NCI-H2171 (cell line): ENCODE measurements around the gene CCDC77.

Experiments
- DNase-seq: peaks from one replicate; lab custom pipeline; 2025; lab: John Stamatoyannopoulos, UW

Gene CCDC77

DNA sequence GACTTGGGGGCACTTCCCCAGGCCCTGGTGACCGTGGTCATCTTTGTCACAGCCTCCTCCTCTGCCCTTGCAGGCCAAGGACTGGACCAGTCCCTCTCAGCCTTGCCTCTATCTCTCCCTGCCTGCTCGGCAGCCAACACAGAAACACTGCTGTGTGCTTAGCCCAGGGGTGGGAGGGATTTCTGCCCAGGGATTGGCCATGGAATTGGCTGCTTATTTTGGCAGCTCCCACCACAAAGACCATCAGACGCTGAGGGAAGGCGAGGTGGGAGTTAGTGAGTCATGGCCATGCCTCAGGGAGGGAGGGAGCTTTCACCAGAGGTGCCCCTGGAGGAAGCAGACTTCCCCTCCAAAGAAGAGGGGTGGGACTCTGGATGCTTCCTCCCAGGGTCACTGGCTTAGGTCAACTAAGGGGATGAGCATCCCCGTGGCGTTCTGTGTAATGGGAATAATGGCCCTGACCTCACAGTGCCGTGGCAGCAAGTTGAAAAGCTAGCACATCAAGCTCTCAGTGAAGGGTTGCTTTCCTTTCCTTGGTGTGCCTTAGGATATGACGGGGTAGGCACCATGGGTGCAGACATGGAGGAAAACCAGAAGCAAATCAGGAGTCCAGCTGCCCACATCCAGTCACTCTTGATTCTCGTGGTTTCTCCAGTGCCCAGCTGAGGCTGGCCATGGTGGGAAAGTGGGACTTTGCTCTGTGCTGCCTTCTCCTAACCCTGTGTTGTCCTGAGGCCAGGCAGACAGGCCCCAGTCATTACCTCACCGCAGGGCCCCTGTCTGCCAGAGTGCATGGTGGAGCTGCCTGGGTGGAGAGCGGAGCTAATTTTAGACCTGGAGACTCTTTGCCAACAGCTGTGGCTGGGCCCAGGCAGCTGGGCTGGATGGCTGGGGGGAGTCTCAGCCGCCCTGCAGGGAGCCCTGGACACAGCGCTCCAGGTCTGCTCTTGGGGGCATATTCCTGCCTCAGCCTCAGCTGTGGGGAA is 79.7 kb downstream of the CCDC77 start:
- no peak for DNase-seq

DNA sequence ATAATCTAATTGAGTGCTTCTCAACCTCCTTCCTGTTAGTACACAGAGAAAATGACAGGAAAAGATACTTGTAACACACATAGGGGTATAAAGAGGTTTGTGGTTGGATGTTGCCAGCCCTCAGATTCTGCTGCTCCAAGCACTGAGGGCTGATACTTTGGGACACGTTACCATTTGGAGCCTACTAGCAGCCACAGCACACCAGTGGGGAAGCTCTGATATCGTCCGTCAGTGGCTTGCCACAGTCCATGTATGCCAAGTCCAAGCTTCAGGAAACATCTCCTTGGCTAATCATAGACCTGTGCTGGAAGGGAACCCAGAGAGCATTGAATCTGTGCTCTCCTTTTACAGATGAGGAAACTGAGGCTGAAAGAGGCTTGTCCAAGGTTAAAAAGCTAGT is 80.6 kb downstream of the CCDC77 start:
- DNase-seq = no peak

DNA sequence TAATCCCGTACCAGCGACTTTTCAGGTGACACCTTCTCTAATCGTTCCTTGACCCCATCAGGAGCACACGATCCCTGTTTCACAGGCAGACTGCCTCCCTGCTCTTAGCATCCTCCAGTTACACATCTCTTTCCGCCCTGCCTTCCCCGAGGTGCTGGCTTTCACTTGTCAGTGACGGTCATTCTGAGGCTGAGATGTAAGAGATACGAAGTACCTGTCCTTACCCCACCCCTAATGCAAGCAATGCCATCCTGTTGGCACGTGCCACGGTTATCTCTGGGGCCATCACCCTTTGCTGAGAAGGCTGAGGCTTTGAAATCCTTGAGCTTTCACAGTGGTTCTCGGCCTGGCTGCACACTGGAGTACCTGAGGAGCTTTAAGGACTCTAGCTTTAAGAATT is 82.7 kb downstream of the CCDC77 start:
- no peak for DNase-seq

DNA sequence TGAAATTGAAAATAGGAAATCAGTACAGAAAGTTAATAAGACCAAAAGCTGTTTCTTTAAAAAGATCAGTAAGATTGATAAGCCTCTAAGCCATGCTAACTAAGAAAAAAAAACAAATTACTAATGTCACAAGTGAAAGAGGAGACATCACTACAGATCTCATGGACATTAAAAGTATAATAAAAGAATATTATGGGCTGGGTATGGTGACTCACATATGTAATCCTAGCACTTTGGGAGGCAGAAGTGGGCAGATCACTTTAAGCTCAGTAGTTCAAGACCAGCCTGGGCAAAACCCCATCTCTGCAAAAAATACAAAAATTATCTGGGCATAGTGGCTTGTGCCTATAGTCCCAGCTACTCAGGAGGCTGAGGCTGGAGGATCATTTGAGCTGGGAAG is 88.8 kb downstream of the CCDC77 start:
- DNase-seq = no peak
